Measurements from ENCODE around the gene CLCN5. TPM values are rescaled to one million over a fixed set of nuclear protein-coding genes. Genes with fewer than 3 reads are reported as not detected.

The CLCN5 gene
- total RNA-seq, 1 donor from 2014 or later, result 4.2 TPM

DNA sequence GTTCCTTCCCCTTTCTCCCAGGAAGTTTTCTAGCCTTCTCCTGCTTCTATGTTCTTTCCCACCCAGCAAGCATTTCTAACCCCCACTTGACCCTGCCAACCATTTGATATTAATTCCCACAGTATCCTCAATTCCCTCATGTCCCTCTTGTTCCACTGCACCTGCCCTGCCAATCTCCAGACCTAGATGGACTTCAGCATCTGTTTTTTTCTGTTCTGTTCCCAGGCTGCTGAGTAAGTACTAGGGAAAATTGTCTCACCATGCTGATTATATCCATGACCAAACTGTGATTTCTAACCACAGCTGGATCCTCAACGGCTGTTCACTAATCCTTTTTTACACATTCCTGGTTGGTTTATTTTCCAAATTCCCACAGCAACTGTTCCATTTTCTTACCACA is 37.7 kb downstream of the CLCN5 start:
- H3K4me1 Mint-ChIP-seq, result no peaks in the 10 kb centered on the region
- ChIA-PET CTCF (no interaction called here), POLR2A (no interaction called here)
- H3K4me3 Mint-ChIP-seq, result no peak overlapping the region
- no peak for TF ChIP-seq CTCF (IDR thresholded peaks at IDR 0.05)
- DNase-seq (no peak), ATAC-seq (ENCODE audit: low read depth) (no peak)
- H3K9me3 Mint-ChIP-seq, result no peaks in the 10 kb centered on the region
- H3K27me3 Mint-ChIP-seq, result no peaks in the 10 kb centered on the region
- H3K27ac Mint-ChIP-seq, result no peak overlapping the region
- no peaks in the 10 kb centered on the region for H3K36me3 Mint-ChIP-seq (ENCODE audit: low read depth)
- intact Hi-C loops (cut with micrococcal nuclease), result no loop called here

DNA sequence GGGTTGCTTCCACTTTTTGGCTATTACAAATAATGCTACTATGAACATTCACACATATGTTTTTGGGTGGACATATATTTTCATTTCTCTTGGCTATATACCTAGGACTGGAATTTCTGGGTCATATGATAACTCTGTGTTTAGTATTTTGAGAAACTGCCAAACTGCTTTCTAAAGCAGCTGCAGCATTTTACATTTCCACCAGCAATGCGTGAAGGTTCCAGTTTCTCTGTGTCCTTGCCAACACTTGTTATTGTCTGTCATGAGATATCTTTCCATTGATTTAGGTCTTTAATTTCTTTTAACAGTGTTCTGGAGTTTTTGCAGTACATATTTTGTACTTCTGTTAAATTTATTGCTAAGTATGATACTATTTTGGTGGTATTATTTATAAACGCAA is 48.3 kb downstream of the CLCN5 start:
- CTCF ChIA-PET, result no interaction called here
- H3K27ac Mint-ChIP-seq, result no peak overlapping the region
- POLR2A ChIA-PET, result no interaction called here
- DNase-seq (no peak), ATAC-seq (ENCODE audit: low read depth) (no peak)
- no peaks in the 10 kb centered on the region for H3K27me3 Mint-ChIP-seq
- H3K4me1 Mint-ChIP-seq, result no peaks in the 10 kb centered on the region
- no peak for TF ChIP-seq CTCF (IDR thresholded peaks at IDR 0.05)
- H3K4me3 Mint-ChIP-seq, result no peak overlapping the region
- intact Hi-C loops (cut with micrococcal nuclease), result no loop called here
- H3K36me3 Mint-ChIP-seq (ENCODE audit: low read depth), result peaks cover 1% of the 10 kb centered on the region
- H3K9me3 Mint-ChIP-seq, result no peaks in the 10 kb centered on the region

GRCh38 chrX:49972328-49972860 is 50.0 kb downstream of the CLCN5 start:
- no peak overlapping the region for H3K4me3 Mint-ChIP-seq
- CTCF ChIA-PET, result no interaction called here
- intact Hi-C loops (cut with micrococcal nuclease), result no loop called here
- no peak for TF ChIP-seq CTCF (IDR thresholded peaks at IDR 0.05)
- peaks cover 7% of the 10 kb centered on the region for H3K4me1 Mint-ChIP-seq
- DNase-seq (no peak), ATAC-seq (ENCODE audit: low read depth) (no peak)
- H3K36me3 Mint-ChIP-seq (ENCODE audit: low read depth), result peaks cover 1% of the 10 kb centered on the region
- H3K27me3 Mint-ChIP-seq, result no peaks in the 10 kb centered on the region
- POLR2A ChIA-PET, result no interaction called here
- H3K9me3 Mint-ChIP-seq, result no peaks in the 10 kb centered on the region
- H3K27ac Mint-ChIP-seq, result no peak overlapping the region

DNA sequence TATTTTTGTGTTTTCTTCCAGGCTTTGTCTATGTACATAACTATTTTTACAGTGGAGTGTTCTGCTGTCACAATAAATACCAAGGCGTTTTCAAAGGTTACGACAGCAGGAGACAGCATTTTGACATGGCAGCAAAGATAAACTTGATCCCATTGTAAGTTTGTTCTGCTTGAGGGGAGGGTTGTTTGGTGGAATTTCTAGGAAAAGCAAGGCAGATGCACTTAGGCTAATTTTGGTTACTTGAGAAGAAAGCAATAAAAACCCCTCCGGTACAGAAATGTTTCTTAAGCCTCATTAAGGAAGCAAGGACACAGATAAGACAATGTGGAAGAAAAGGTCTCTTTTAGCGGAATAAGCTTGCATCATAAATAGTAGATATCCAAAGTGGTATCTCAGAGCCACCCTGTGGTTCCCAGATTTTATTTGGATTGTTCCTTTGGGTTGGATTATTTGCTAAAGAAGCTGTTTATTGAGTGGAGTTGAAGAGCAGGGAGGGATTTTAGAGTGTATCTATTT is 54.3 kb downstream of the CLCN5 start:
- ChIA-PET CTCF (no interaction called here), POLR2A (no interaction called here)
- no peaks in the 10 kb centered on the region for H3K27me3 Mint-ChIP-seq
- H3K4me3 Mint-ChIP-seq, result no peak overlapping the region
- no peak overlapping the region for H3K27ac Mint-ChIP-seq
- no peak for DNase-seq
- intact Hi-C loops (cut with micrococcal nuclease), result no loop called here
- H3K9me3 Mint-ChIP-seq, result no peaks in the 10 kb centered on the region
- peaks cover 12% of the 10 kb centered on the region for H3K4me1 Mint-ChIP-seq
- ATAC-seq (ENCODE audit: low read depth), result no peak
- peaks cover 1% of the 10 kb centered on the region for H3K36me3 Mint-ChIP-seq (ENCODE audit: low read depth)
- no peak for TF ChIP-seq CTCF (IDR thresholded peaks at IDR 0.05)

- no peak for TF ChIP-seq CTCF (IDR thresholded peaks at IDR 0.05)
- CTCF ChIA-PET, result no interaction called here
- Mint-ChIP-seq H3K36me3 (ENCODE audit: low read depth) (peaks cover 1% of the 10 kb centered on the region), H3K27me3 (no peaks in the 10 kb centered on the region), H3K9me3 (no peaks in the 10 kb centered on the region), H3K4me1 (peaks cover 12% of the 10 kb centered on the region), H3K27ac (peak overlapping the region; percentile 69), H3K4me3 (no peak overlapping the region)
- ATAC-seq (ENCODE audit: low read depth) (peak; percentile 28), DNase-seq (no peak)
- POLR2A ChIA-PET, result no interaction called here
- intact Hi-C loops (cut with micrococcal nuclease), result no loop called here
Measured at GRCh38 chrX:49977319-49978090, 55.1 kb downstream of the CLCN5 start.

All from activated B cell treated with CpG ODN at 0.5 μM for 24 hours (primary cell).